IPS DF 6.9 (cell line): ENCODE results near the gene FSTL3.
A peak's percentile ranks its signal among the peaks of the same experiment; 100 is the strongest.
"Not testable (repeated sequence)": the region's sequence is repeated elsewhere in the genome, so short reads cannot be mapped to it uniquely, and the experiment has no call there.

ENCODE experiments used
- DNase-seq: peaks from one replicate; pipeline ENCODE4 v3.0.0-alpha.2; 2013; ENCODE audit warnings: low read depth, low spot score
- H3K27ac ChIP-seq: one replicate; pipeline ENCODE4 v1.5.1; 2013; ENCODE audit warnings: low read length, control low read depth
- H3K27me3 ChIP-seq: 2 replicates; pipeline ENCODE4 v1.6.1; 2013; ENCODE audit warnings: mild to moderate bottlenecking, low read length; ENCODE audit not compliant: control insufficient read depth, insufficient read depth
- H3K36me3 ChIP-seq: 2 replicates; pipeline ENCODE4 v1.6.1; 2013; ENCODE audit warnings: low read length; ENCODE audit not compliant: control insufficient read depth, insufficient read depth
- H3K4me1 ChIP-seq: 2 replicates; pipeline ENCODE4 v1.6.1; 2013; ENCODE audit warnings: low read length; ENCODE audit not compliant: control insufficient read depth, insufficient read depth
- H3K4me3 ChIP-seq: 2 replicates; pipeline ENCODE4 v1.5.1; 2013; ENCODE audit warnings: mild to moderate bottlenecking, low read length
- H3K9me3 ChIP-seq: 2 replicates; pipeline ENCODE4 v1.6.1; 2013; ENCODE audit warnings: low read length, inconsistent platforms; ENCODE audit not compliant: control insufficient read depth, insufficient read depth
- WGBS: extraction: QIAGEN DNeasy Blood & Tissue Kit; methylation state at CpG from one replicate; pipeline ENCODE4 v1.1.7; 2013; ENCODE audit warnings: mixed read lengths, missing lambda C conversion rate; ENCODE audit not compliant: insufficient read length, insufficient coverage; 5-methylcytosine and 5-hydroxymethylcytosine counted together

Gene FSTL3

GRCh38 chr19:698529-698928 is 22.3 kb downstream of the FSTL3 start:
- not testable (repeated sequence) for DNase-seq, H3K27me3 ChIP-seq, H3K36me3 ChIP-seq, H3K4me3 ChIP-seq, H3K4me1 ChIP-seq, H3K27ac ChIP-seq, H3K9me3 ChIP-seq
- WGBS = no CpG with 5 or more reads among the region's 15 CpGs

- no CpG with 5 or more reads among the region's 14 CpGs for WGBS
- H3K36me3 ChIP-seq, H3K27ac ChIP-seq, DNase-seq, H3K9me3 ChIP-seq, H3K4me3 ChIP-seq, H3K4me1 ChIP-seq, H3K27me3 ChIP-seq: not testable (repeated sequence)
Measured at GRCh38 chr19:699885-700284, 23.7 kb downstream of the FSTL3 start.

- H3K27ac ChIP-seq, H3K36me3 ChIP-seq, H3K27me3 ChIP-seq, H3K9me3 ChIP-seq, H3K4me1 ChIP-seq, DNase-seq, H3K4me3 ChIP-seq: not testable (repeated sequence)
- no CpG with 5 or more reads among the region's 6 CpGs for WGBS
Measured at GRCh38 chr19:702847-703246, 26.7 kb downstream of the FSTL3 start.

GRCh38 chr19:703329-703650 is 27.1 kb downstream of the FSTL3 start:
- no CpG with 5 or more reads among the region's 4 CpGs for WGBS
- DNase-seq = no peak

GRCh38 chr19:703651-704446 is 27.7 kb downstream of the FSTL3 start:
- no peaks in the 10 kb centered on the region for H3K27me3 ChIP-seq
- DNase-seq = peak; percentile 75
- no peak overlapping the region for H3K27ac ChIP-seq
- no CpG with 5 or more reads among the region's 50 CpGs for WGBS
- no peaks in the 10 kb centered on the region for H3K9me3 ChIP-seq
- no peaks in the 10 kb centered on the region for H3K4me1 ChIP-seq
- H3K36me3 ChIP-seq = no peaks in the 10 kb centered on the region
- peak overlapping the region; percentile 4; the same call in 1 of the 2 replicates for H3K4me3 ChIP-seq

More at GRCh38 chr19:703329-703650, 27.1 kb downstream of the FSTL3 start:
- H3K27me3 ChIP-seq = no peaks in the 10 kb centered on the region
- no peak overlapping the region for H3K27ac ChIP-seq
- H3K9me3 ChIP-seq = no peaks in the 10 kb centered on the region
- H3K4me1 ChIP-seq = no peaks in the 10 kb centered on the region
- no peak overlapping the region; the same call in 1 of the 2 replicates for H3K4me3 ChIP-seq
- no peaks in the 10 kb centered on the region for H3K36me3 ChIP-seq

- Histone ChIP-seq H3K36me3 (no peaks in the 10 kb centered on the region), H3K4me1 (no peaks in the 10 kb centered on the region), H3K9me3 (no peaks in the 10 kb centered on the region), H3K4me3 (peak overlapping the region; percentile 4; the same call in 1 of the 2 replicates), H3K27ac (no peak overlapping the region), H3K27me3 (no peaks in the 10 kb centered on the region)
- DNase-seq = no peak
- WGBS = no CpG with 5 or more reads among the region's 14 CpGs
Measured at GRCh38 chr19:704447-704741, 28.2 kb downstream of the FSTL3 start.

- Histone ChIP-seq H3K4me1 (peaks cover 2% of the 10 kb centered on the region; the same call in 1 of the 2 replicates), H3K27me3 (no peaks in the 10 kb centered on the region), H3K36me3 (no peaks in the 10 kb centered on the region), H3K27ac (no peak within 1 kb of the TSS), H3K4me3 (peak within 1 kb of the TSS; percentile 60; the same call in 1 of the 2 replicates), H3K9me3 (no peaks in the 10 kb centered on the region)
- no peak for DNase-seq
- WGBS = no CpG with 5 or more reads among the region's 93 CpGs
Measured at GRCh38 chr19:708154-709143, 32.3 kb downstream of the FSTL3 start, which contains the start of gene PALM. Gene PALM (plus strand): TSS chr19:708935. CDS start chr19:709147, 212 bp downstream.

- no peak for DNase-seq
- H3K4me3 ChIP-seq = peak overlapping the region; percentile 60; the same call in 1 of the 2 replicates
- H3K4me1 ChIP-seq = peaks cover 2% of the 10 kb centered on the region; the same call in 1 of the 2 replicates
- no CpG with 5 or more reads among the region's 78 CpGs for WGBS
- no peaks in the 10 kb centered on the region for H3K9me3 ChIP-seq
- no peak overlapping the region for H3K27ac ChIP-seq
- H3K36me3 ChIP-seq = no peaks in the 10 kb centered on the region
- no peaks in the 10 kb centered on the region for H3K27me3 ChIP-seq
Measured at GRCh38 chr19:709196-709964, 33.2 kb downstream of the FSTL3 start.

- Histone ChIP-seq H3K4me1 (peaks cover 2% of the 10 kb centered on the region; the same call in 1 of the 2 replicates), H3K27me3 (no peaks in the 10 kb centered on the region), H3K36me3 (no peaks in the 10 kb centered on the region), H3K9me3 (no peaks in the 10 kb centered on the region), H3K4me3 (peak overlapping the region; percentile 60; the same call in 1 of the 2 replicates), H3K27ac (no peak overlapping the region)
- no CpG with 5 or more reads among the region's 27 CpGs for WGBS
- DNase-seq = no peak
Measured at GRCh38 chr19:709965-710571, 33.9 kb downstream of the FSTL3 start.
